ENCODE results near the gene EIF4EBP2. TPM values are rescaled to one million over a fixed set of nuclear protein-coding genes. Genes with fewer than 3 reads are reported as not detected.
A peak's percentile ranks its signal among the peaks of the same experiment; 100 is the strongest.

The EIF4EBP2 gene
- total and polyA plus RNA-seq, 2 of the 13 experiments (the other 11 are each of a cell fraction or from before 2014, with no cell fraction given): 16.9 to 22.0 TPM

- TF ChIP-seq ATF3 (CRISPR knock-in tag; IDR thresholded peaks at IDR 0.05) (no peak), ETV6 (CRISPR knock-in tag; conservative IDR thresholded peaks at IDR 0.05) (no peak), TBX2 (CRISPR knock-in tag; IDR thresholded peaks at IDR 0.05; ENCODE audit: borderline replicate concordance) (peak; percentile 47), YY1 (IDR thresholded peaks at IDR 0.05; ENCODE audit: insufficient read depth, insufficient replicate concordance, low read depth, low read length) (peak; percentile 67), NAIF1 (CRISPR knock-in tag; IDR thresholded peaks at IDR 0.05; ENCODE audit: borderline replicate concordance) (no peak), ZNF83 (CRISPR knock-in tag; IDR thresholded peaks at IDR 0.05; ENCODE audit: borderline replicate concordance) (no peak), GLI4 (CRISPR knock-in tag; IDR thresholded peaks at IDR 0.05; ENCODE audit: borderline replicate concordance) (peak; percentile 64; the same call in 1 of the 2 replicates), ZFX (CRISPR knock-in tag; IDR thresholded peaks at IDR 0.05; ENCODE audit: low read depth) (peak; percentile 51), USF2 (IDR thresholded peaks at IDR 0.05; ENCODE audit: low read depth, low read length) (no peak), USF2 (CRISPR knock-in tag; IDR thresholded peaks at IDR 0.05; ENCODE audit: borderline replicate concordance) (no peak), ZBTB44 (CRISPR knock-in tag; IDR thresholded peaks at IDR 0.05) (no peak), ZNF382 (CRISPR knock-in tag; IDR thresholded peaks at IDR 0.05; ENCODE audit: borderline replicate concordance) (no peak), SP140L (CRISPR knock-in tag; IDR thresholded peaks at IDR 0.05; ENCODE audit: borderline replicate concordance) (no peak), ZNF557 (CRISPR knock-in tag; IDR thresholded peaks at IDR 0.05) (peak; percentile 27; the same call in 1 of the 2 replicates), GPBP1L1 (CRISPR knock-in tag; IDR thresholded peaks at IDR 0.05) (no peak), ZNF674 (CRISPR knock-in tag; IDR thresholded peaks at IDR 0.05; ENCODE audit: low read depth) (no peak), ZNF20 (CRISPR knock-in tag; IDR thresholded peaks at IDR 0.05) (no peak), KLF16 (CRISPR knock-in tag; IDR thresholded peaks at IDR 0.05) (peak in 1 of 2 experiments; percentile 45; a peak in 1 of 4 replicates), KLF6 (CRISPR knock-in tag; IDR thresholded peaks at IDR 0.05) (peak; percentile 41; the same call in 1 of the 2 replicates), MYC (CRISPR knock-in tag; IDR thresholded peaks at IDR 0.05; ENCODE audit: borderline replicate concordance) (peak; percentile 44; the same call in 1 of the 2 replicates), ZMAT5 (CRISPR knock-in tag; IDR thresholded peaks at IDR 0.05; ENCODE audit: borderline replicate concordance, low read depth) (no peak), ZNF558 (CRISPR knock-in tag; IDR thresholded peaks at IDR 0.05; ENCODE audit: borderline replicate concordance) (no peak), MAFG (CRISPR knock-in tag; IDR thresholded peaks at IDR 0.05) (no peak), SRY (CRISPR knock-in tag; IDR thresholded peaks at IDR 0.05) (no peak)
Observed at GRCh38 chr10:70363971-70364771, 39.8 kb upstream of the EIF4EBP2 start (continued).
